ENCODE data around the gene THRA. TPM values are rescaled to one million over a fixed set of nuclear protein-coding genes. Genes with fewer than 3 reads are reported as not detected.

The THRA gene
- total and polyA plus RNA-seq, 2 experiments from 2014 or later = 58.1 to 87.0 TPM

DNA sequence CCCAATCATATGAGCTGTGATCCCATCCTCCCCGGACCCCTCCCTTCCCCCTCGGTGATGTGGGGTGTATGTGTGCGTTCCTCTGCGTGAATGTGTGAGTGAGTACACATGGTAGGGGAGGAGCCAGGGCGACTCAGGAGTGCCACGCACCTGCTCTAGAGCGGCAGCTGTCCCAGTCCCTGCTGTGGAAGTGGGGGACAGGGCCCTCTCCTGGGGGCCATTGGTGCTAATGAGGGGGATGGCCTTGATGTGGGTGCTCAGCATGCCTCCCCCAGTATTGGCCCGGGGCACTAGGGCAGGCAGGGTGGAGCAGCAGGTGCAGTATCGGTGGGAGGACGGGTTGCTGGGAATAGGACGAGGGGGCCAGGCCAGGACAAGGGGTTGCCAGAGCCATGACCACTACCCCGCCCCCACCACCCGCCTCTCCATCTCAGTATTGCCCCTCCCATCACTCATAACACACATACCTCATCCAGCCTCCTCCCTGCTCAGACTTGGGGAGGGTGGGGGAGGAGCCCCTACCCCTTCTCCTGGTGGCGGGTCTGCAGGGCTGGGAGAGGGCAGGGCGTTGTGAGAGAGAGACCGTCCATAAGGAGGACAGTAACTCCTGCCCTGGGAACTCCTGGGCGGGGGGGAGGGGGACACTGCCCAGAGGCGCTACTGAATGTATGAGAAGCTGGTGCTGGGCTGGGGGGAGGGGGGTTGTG lies 29.1 kb downstream of the THRA start:
- no peak for DNase-seq (ENCODE audit: low read depth in 1 of 2, low spot score in 1 of 2)

DNA sequence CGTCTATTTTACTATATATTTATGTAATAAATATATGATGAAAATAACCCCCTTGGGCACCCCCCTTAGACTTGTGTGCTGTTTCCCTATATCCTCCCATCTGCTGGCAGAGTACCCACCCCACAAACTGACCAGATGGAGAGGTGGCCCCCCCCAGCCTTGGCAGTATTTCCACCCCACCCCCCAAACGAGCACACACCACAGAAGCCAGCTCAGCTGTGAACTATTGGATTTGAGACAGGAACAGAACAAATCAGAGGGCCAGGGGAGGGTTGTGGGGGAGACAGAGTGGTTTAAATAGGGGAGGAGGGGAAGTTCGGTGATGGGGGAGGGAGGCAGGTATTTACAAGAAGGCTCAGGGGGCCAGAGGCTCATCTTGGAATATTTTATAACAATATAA lies 29.8 kb downstream of the THRA start:
- TF ChIP-seq, protein P1, sequence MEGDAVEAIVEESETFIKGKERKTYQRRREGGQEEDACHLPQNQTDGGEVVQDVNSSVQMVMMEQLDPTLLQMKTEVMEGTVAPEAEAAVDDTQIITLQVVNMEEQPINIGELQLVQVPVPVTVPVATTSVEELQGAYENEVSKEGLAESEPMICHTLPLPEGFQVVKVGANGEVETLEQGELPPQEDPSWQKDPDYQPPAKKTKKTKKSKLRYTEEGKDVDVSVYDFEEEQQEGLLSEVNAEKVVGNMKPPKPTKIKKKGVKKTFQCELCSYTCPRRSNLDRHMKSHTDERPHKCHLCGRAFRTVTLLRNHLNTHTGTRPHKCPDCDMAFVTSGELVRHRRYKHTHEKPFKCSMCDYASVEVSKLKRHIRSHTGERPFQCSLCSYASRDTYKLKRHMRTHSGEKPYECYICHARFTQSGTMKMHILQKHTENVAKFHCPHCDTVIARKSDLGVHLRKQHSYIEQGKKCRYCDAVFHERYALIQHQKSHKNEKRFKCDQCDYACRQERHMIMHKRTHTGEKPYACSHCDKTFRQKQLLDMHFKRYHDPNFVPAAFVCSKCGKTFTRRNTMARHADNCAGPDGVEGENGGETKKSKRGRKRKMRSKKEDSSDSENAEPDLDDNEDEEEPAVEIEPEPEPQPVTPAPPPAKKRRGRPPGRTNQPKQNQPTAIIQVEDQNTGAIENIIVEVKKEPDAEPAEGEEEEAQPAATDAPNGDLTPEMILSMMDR (IDR thresholded peaks at IDR 0.05; ENCODE audit: low read depth, low read length) = no peak
- Histone ChIP-seq H3K27ac (peak overlapping the region; percentile 70), H3K27me3 (no peaks in the 10 kb centered on the region), H3K36me3 (peaks cover 11% of the 10 kb centered on the region), H3K4me1 (ENCODE audit: low read depth) (peaks cover 10% of the 10 kb centered on the region), H3K9me3 (ENCODE audit: low read depth) (no peaks in the 10 kb centered on the region), H3K4me3 (no peak overlapping the region)
- DNase-seq (ENCODE audit: low read depth in 1 of 2, low spot score in 1 of 2) = no peak

More for the DNA sequence above, 29.1 kb downstream of the THRA start:
- H3K4me1 ChIP-seq (ENCODE audit: low read depth) = peaks cover 10% of the 10 kb centered on the region
- no peaks in the 10 kb centered on the region for H3K9me3 ChIP-seq (ENCODE audit: low read depth)
- peaks cover 19% of the 10 kb centered on the region for H3K36me3 ChIP-seq
- H3K27ac ChIP-seq = no peak overlapping the region
- TF ChIP-seq, protein P1 (IDR thresholded peaks at IDR 0.05; ENCODE audit: low read depth, low read length) = no peak
- no peaks in the 10 kb centered on the region for H3K27me3 ChIP-seq
- no peak overlapping the region for H3K4me3 ChIP-seq

DNA sequence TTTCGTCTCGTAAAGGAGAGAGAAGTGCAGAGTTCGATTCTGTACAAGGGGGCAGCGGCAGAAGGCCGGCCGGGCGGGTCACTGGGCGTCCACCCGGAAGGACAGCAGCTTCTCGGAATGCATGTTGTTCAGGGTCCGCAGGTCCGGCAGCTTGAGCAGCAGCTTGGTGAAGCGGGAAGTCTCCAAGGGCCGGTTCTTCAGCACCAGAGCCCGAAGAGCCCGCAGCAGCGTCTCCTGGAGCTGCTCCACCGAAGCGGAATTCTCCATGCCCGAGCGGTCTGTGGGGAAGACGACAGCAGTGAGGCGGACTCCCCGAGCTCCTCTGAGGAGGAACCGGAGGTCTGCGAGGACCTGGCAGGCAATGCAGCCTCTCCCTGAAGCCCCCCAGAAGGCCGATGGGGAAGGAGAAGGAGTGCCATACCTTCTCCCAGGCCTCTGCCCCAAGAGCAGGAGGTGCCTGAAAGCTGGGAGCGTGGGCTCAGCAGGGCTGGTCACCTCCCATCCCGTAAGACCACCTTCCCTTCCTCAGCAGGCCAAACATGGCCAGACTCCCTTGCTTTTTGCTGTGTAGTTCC lies 30.3 kb downstream of the THRA start:
- peaks cover 8% of the 10 kb centered on the region for H3K36me3 ChIP-seq

DNA sequence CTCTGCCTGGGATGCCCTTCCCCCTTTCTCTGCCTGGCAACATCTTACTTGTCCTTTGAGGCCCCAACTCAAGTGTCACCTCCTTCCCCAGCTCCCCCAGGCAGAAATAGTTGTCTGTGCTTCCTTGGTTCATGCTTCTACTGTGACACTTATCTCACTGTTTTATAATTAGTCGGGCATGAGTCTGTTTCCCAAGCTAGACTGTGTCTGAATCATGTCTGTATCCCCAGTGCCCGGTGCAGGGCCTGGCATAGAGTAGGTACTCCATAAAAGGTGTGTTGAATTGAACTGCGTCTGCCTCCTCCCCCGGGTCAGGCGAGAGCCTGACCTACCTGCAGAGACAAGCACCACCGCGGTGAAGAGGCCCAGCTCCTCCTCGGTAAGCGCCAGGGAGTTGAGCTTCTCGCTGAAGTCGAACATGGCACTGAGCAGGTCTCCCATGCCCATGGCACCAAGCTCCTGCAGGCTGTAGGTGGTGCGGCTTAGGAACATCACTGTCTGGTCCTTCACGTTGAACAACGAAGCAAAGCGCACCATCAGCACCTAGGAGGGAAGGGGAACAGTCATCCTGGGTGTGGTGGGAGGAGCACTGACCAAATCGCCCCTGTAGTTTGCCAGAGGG lies 30.9 kb downstream of the THRA start:
- no peak for DNase-seq (ENCODE audit: low read depth in 1 of 2, low spot score in 1 of 2)

More for the DNA sequence above, 30.3 kb downstream of the THRA start:
- Histone ChIP-seq H3K27me3 (no peaks in the 10 kb centered on the region), H3K4me1 (ENCODE audit: low read depth) (peaks cover 10% of the 10 kb centered on the region), H3K4me3 (no peak overlapping the region), H3K9me3 (ENCODE audit: low read depth) (no peaks in the 10 kb centered on the region), H3K27ac (peak overlapping the region; percentile 70)
- TF ChIP-seq, protein P1 (IDR thresholded peaks at IDR 0.05; ENCODE audit: low read depth, low read length) = no peak
- DNase-seq (ENCODE audit: low read depth in 1 of 2, low spot score in 1 of 2) = no peak

DNA sequence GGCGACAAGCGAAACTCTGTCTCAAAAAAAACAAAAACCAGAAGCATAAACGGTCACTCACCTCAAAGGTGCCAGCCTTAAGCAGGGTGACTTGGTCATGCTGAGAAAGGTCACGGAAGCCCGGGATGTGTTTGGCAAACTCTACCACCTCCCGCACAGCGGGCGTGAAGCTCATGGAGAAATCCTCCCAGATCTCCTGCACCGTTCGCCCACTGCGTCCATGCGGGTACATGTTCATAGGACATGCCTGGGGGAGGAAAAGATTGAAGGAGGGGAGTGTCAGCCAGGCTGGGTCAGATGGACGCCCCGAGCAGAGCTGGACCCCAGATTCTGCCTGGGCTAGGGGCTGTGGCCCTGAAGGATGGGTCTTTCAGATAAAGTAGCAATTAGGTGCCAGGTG lies 32.1 kb downstream of the THRA start:
- DNase-seq (ENCODE audit: low read depth in 1 of 2, low spot score in 1 of 2) = no peak
- TF ChIP-seq, protein P1 (IDR thresholded peaks at IDR 0.05; ENCODE audit: low read depth, low read length) = no peak
- peaks cover 5% of the 10 kb centered on the region for H3K36me3 ChIP-seq
- H3K27me3 ChIP-seq = no peaks in the 10 kb centered on the region
- no peak overlapping the region for H3K4me3 ChIP-seq
- H3K9me3 ChIP-seq (ENCODE audit: low read depth) = no peaks in the 10 kb centered on the region
- peaks cover 20% of the 10 kb centered on the region for H3K4me1 ChIP-seq (ENCODE audit: low read depth)
- peak overlapping the region; percentile 70 for H3K27ac ChIP-seq

More for the DNA sequence above, 30.9 kb downstream of the THRA start:
- H3K4me1 ChIP-seq (ENCODE audit: low read depth) = peaks cover 16% of the 10 kb centered on the region
- H3K36me3 ChIP-seq = peaks cover 5% of the 10 kb centered on the region
- TF ChIP-seq, protein P1 (IDR thresholded peaks at IDR 0.05; ENCODE audit: low read depth, low read length) = no peak
- no peaks in the 10 kb centered on the region for H3K9me3 ChIP-seq (ENCODE audit: low read depth)
- H3K4me3 ChIP-seq = no peak overlapping the region
- no peaks in the 10 kb centered on the region for H3K27me3 ChIP-seq
- peak overlapping the region; percentile 70 for H3K27ac ChIP-seq
